Measurements from ENCODE around the gene XKRX. TPM values are rescaled to one million over a fixed set of nuclear protein-coding genes. Genes with fewer than 3 reads are reported as not detected.

The XKRX gene
- total RNA-seq, 1 donor from 2014 or later, result 0.39 TPM

GRCh38 chrX:100871594-100872560 lies 56.8 kb downstream of the XKRX start:
- no peak for DNase-seq (ENCODE audit: low spot score)
- H3K27ac Mint-ChIP-seq, result no peak overlapping the region
- peaks cover 4% of the 10 kb centered on the region for H3K4me1 Mint-ChIP-seq (ENCODE audit: low read depth)
- no peaks in the 10 kb centered on the region for H3K9me3 Mint-ChIP-seq
- peaks cover 5% of the 10 kb centered on the region for H3K27me3 Mint-ChIP-seq (ENCODE audit: insufficient read depth)
- H3K36me3 Mint-ChIP-seq (ENCODE audit: low read depth), result no peaks in the 10 kb centered on the region
- no peak overlapping the region for H3K4me3 Mint-ChIP-seq
- intact Hi-C loops (cut with micrococcal nuclease), result no loop called here

GRCh38 chrX:100870527-100870926 lies 58.2 kb downstream of the XKRX start:
- H3K36me3 Mint-ChIP-seq (ENCODE audit: low read depth), result no peaks in the 10 kb centered on the region
- H3K4me3 Mint-ChIP-seq, result no peak overlapping the region
- no peak for DNase-seq (ENCODE audit: low spot score)
- H3K27ac Mint-ChIP-seq, result no peak overlapping the region
- H3K4me1 Mint-ChIP-seq (ENCODE audit: low read depth), result peaks cover 4% of the 10 kb centered on the region
- H3K27me3 Mint-ChIP-seq (ENCODE audit: insufficient read depth), result peaks cover 5% of the 10 kb centered on the region
- intact Hi-C loops (cut with micrococcal nuclease), result no loop called here
- H3K9me3 Mint-ChIP-seq, result no peaks in the 10 kb centered on the region

GRCh38 chrX:100868273-100868672 lies 60.4 kb downstream of the XKRX start:
- Mint-ChIP-seq H3K4me1 (ENCODE audit: low read depth) (no peaks in the 10 kb centered on the region), H3K36me3 (ENCODE audit: low read depth) (no peaks in the 10 kb centered on the region), H3K27ac (no peak overlapping the region), H3K9me3 (no peaks in the 10 kb centered on the region), H3K4me3 (no peak overlapping the region), H3K27me3 (ENCODE audit: insufficient read depth) (peaks cover 3% of the 10 kb centered on the region)
- intact Hi-C loops (cut with micrococcal nuclease), result no loop called here
- no peak for DNase-seq (ENCODE audit: low spot score)

- DNase-seq (ENCODE audit: low spot score), result no peak
- H3K4me3 Mint-ChIP-seq, result no peak overlapping the region
- intact Hi-C loops (cut with micrococcal nuclease), result no loop called here
- no peaks in the 10 kb centered on the region for H3K4me1 Mint-ChIP-seq (ENCODE audit: low read depth)
- H3K27me3 Mint-ChIP-seq (ENCODE audit: insufficient read depth), result peaks cover 3% of the 10 kb centered on the region
- no peaks in the 10 kb centered on the region for H3K9me3 Mint-ChIP-seq
- H3K36me3 Mint-ChIP-seq (ENCODE audit: low read depth), result no peaks in the 10 kb centered on the region
- H3K27ac Mint-ChIP-seq, result no peak overlapping the region
These were observed 63.9 kb downstream of the XKRX start for GRCh38 chrX:100864657-100865391.

Other genes with a start within 250 kb of the XKRX start
- not detected in 2 replicates for gene SYTL4, start 196.8 kb downstream of the XKRX start, total RNA-seq
- 70.3 and 72.1 TPM in 2 replicates for gene CSTF2, start 108.5 kb downstream of the XKRX start, total RNA-seq
- gene NOX1, start 54.6 kb downstream of the XKRX start, total RNA-seq, result not detected in 2 replicates
- not detected in 2 replicates for gene ARL13A, start 40.8 kb upstream of the XKRX start, total RNA-seq
- 17.2 and 19.3 TPM in 2 replicates for gene TRMT2B, start 123.2 kb upstream of the XKRX start, total RNA-seq
- not detected in 2 replicates for gene TMEM35A, start 150.0 kb upstream of the XKRX start, total RNA-seq
- 11.4 and 13.1 TPM in 2 replicates for gene CENPI, start 169.3 kb upstream of the XKRX start, total RNA-seq